Measurements from ENCODE around the gene INPP5F.
"Not testable (repeated sequence)": the region's sequence is repeated elsewhere in the genome, so short reads cannot be mapped to it uniquely, and the experiment has no call there.

Gene INPP5F

GRCh38 chr10:119748871-119749270 lies 23.0 kb downstream of the INPP5F start:
- DNase-seq, result no peak

GRCh38 chr10:119749455-119749854 lies 23.6 kb downstream of the INPP5F start:
- no peak for DNase-seq

- peak; percentile 75 for DNase-seq
Observed at GRCh38 chr10:119750391-119751230, 24.8 kb downstream of the INPP5F start.

GRCh38 chr10:119753309-119753708 lies 27.5 kb downstream of the INPP5F start:
- no peak for DNase-seq

- no peak for DNase-seq
Observed at GRCh38 chr10:119754085-119754484, 28.2 kb downstream of the INPP5F start.

GRCh38 chr10:119754936-119755335 lies 29.1 kb downstream of the INPP5F start:
- DNase-seq, result no peak

GRCh38 chr10:119755446-119755845 lies 29.6 kb downstream of the INPP5F start:
- no peak for DNase-seq

- no peak for DNase-seq
Observed at GRCh38 chr10:119758448-119759195, 32.8 kb downstream of the INPP5F start.

GRCh38 chr10:119759832-119760231 lies 34.0 kb downstream of the INPP5F start:
- DNase-seq, result no peak

- DNase-seq, result no peak
Observed at GRCh38 chr10:119761106-119761505, 35.3 kb downstream of the INPP5F start.

GRCh38 chr10:119762035-119762434 lies 36.2 kb downstream of the INPP5F start:
- DNase-seq, result no peak

GRCh38 chr10:119762805-119763798 lies 37.3 kb downstream of the INPP5F start:
- peak; percentile 41 for DNase-seq

- DNase-seq, result no peak
Observed at GRCh38 chr10:119768455-119769094, 42.7 kb downstream of the INPP5F start.

GRCh38 chr10:119769886-119770285 lies 44.0 kb downstream of the INPP5F start:
- no peak for DNase-seq

- DNase-seq, result no peak
Observed at GRCh38 chr10:119770928-119771327, 45.1 kb downstream of the INPP5F start.

- no peak for DNase-seq
Observed at GRCh38 chr10:119772334-119772733, 46.5 kb downstream of the INPP5F start.

GRCh38 chr10:119773041-119773440 lies 47.2 kb downstream of the INPP5F start:
- not testable (repeated sequence) for DNase-seq

- DNase-seq, result no peak
Observed at GRCh38 chr10:119775529-119775928, 49.7 kb downstream of the INPP5F start.

- no peak for DNase-seq
Observed at GRCh38 chr10:119776536-119776935, 50.7 kb downstream of the INPP5F start.

- DNase-seq, result no peak
Observed at GRCh38 chr10:119777686-119778085, 51.8 kb downstream of the INPP5F start.

- no peak for DNase-seq
Observed at GRCh38 chr10:119778776-119779445, 53.1 kb downstream of the INPP5F start.

All from activated CD4-positive, alpha-beta T cell treated with anti-CD3 and anti-CD28 coated beads, Interleukin-2, Interleukin-6, amounts not matched to agents 100 ng/mL and 50 ng/mL, durations not matched to agents 16 hours and 8 hours (primary cell).